Spleen (tissue), 7 donors: Measurements from ENCODE around the gene CNOT6.

ENCODE experiments used
- POLR2A ChIP-seq, 3 donors: fragments of 450-650 bp; IDR thresholded peaks; one replicate each; pipeline ENCODE4 v1.5.1; 2017; ENCODE audit warnings: antibody characterized with exemption in 3 of 3, mild to moderate bottlenecking in 1 of 3
- POLR2AphosphoS5 ChIP-seq, 3 donors: sonication (generic); formaldehyde crosslinking; IDR thresholded peaks; one replicate each; pipeline ENCODE4 v1.5.1; 2017; ENCODE audit warnings: antibody characterized with exemption in 3 of 3
- TF ChIP-seq, protein P1 (sequence below), 11 experiments: fragments of 200-600 bp in 7 of 11; fragments of 450-650 bp in 4 of 11; sonication (generic) in 4 of 11; IDR thresholded peaks in 8 of 11; conservative IDR thresholded peaks in 3 of 11; 1 replicate in 7 of 11; 2 replicates in 4 of 11; pipeline versions ENCODE4 v1.4.0 to v1.8.0; 2016 to 2021; ENCODE audit warnings: antibody characterized with exemption in 11 of 11, inconsistent platforms in 4 of 11, mild to moderate bottlenecking in 1 of 11
- donor health status: DM: no; HTN: no; CAD: no; lungs with moderate emphysema.
- donor health status: DM: no; HTN: no; CAD: no.
- donor health status: DM: no; HTN: no; CAD: no.

DNA sequence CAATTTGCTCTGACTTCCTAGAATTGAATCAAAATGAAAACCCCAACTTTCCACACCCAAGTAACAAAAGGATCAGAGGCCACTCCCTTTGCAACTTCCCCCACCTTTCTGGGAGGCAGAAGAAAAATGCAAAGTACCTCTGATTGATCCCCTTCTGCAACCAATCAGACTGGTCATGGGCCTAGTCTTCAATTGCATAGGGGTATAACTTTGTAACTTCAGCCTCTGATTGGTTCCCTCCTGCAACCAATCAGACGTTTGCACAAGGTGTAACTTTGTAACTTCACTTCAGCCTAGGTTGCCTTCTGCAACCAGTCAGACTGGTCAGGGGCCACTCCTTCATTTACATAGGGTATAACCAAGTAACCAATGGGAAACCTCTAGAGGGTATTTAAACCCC, 38.3 kb upstream of the CNOT6 start:
- TF ChIP-seq POLR2AphosphoS5 (IDR thresholded peaks at IDR 0.05), result no peak
- TF ChIP-seq, protein P1, sequence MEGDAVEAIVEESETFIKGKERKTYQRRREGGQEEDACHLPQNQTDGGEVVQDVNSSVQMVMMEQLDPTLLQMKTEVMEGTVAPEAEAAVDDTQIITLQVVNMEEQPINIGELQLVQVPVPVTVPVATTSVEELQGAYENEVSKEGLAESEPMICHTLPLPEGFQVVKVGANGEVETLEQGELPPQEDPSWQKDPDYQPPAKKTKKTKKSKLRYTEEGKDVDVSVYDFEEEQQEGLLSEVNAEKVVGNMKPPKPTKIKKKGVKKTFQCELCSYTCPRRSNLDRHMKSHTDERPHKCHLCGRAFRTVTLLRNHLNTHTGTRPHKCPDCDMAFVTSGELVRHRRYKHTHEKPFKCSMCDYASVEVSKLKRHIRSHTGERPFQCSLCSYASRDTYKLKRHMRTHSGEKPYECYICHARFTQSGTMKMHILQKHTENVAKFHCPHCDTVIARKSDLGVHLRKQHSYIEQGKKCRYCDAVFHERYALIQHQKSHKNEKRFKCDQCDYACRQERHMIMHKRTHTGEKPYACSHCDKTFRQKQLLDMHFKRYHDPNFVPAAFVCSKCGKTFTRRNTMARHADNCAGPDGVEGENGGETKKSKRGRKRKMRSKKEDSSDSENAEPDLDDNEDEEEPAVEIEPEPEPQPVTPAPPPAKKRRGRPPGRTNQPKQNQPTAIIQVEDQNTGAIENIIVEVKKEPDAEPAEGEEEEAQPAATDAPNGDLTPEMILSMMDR (IDR thresholded peaks at IDR 0.05 in 8 of 11, conservative IDR thresholded peaks at IDR 0.05 in 3 of 11), result no peak
- no peak for TF ChIP-seq POLR2A (IDR thresholded peaks at IDR 0.05)
